SK-N-SH treated with all-trans-retinoic acid at 6 μM for 48 hours (cell line): ENCODE results near the gene ARMC6.
A peak's percentile ranks its signal among the peaks of the same experiment; 100 is the strongest.

Experiments used
- ATAC-seq: fragments of 200-7000 bp; cut with Tn5 transposase; 3 replicates; pipeline ENCODE4 v1.9.1; 2020; ENCODE audit warnings: mild to moderate bottlenecking, moderate library complexity
- BACH2 ChIP-seq: fragments of 250-450 bp; sonication (Bioruptor Pico); IDR thresholded peaks from 2 replicates; pipeline ENCODE4 v1.9.0; 2021; ENCODE audit warnings: mild to moderate bottlenecking, borderline replicate concordance
- CREB5 ChIP-seq: fragments of 250-450 bp; sonication (Bioruptor Pico); IDR thresholded peaks from 2 replicates; pipeline ENCODE4 v1.5.1; 2020; ENCODE audit warnings: low read depth, mild to moderate bottlenecking, moderate library complexity
- ESRRG ChIP-seq: fragments of 250-450 bp; sonication (Bioruptor Pico); IDR thresholded peaks from 2 replicates; pipeline ENCODE4 v1.6.1; 2021; ENCODE audit warnings: mild to moderate bottlenecking
- GLIS3 ChIP-seq: fragments of 250-450 bp; sonication (Bioruptor Pico); IDR thresholded peaks from 2 replicates; pipeline ENCODE4 v1.5.0; 2020; ENCODE audit warnings: mild to moderate bottlenecking, moderate library complexity
- PATZ1 ChIP-seq: fragments of 250-450 bp; sonication (Bioruptor Pico); IDR thresholded peaks from 2 replicates; pipeline ENCODE4 v1.8.0; 2020; ENCODE audit warnings: mild to moderate bottlenecking, moderate library complexity, borderline replicate concordance
- POU6F1 ChIP-seq: fragments of 250-450 bp; sonication (Bioruptor Pico); IDR thresholded peaks from 2 replicates; pipeline ENCODE4 v1.8.0; 2021; ENCODE audit warnings: low read depth, mild to moderate bottlenecking, moderate library complexity, borderline replicate concordance
- RARB ChIP-seq: fragments of 250-450 bp; sonication (Bioruptor Pico); IDR thresholded peaks from 2 replicates; pipeline ENCODE4 v1.8.0; 2021; ENCODE audit warnings: mild to moderate bottlenecking, moderate library complexity
- SNAI2 ChIP-seq: fragments of 250-450 bp; sonication (Bioruptor Pico); IDR thresholded peaks from 2 replicates; pipeline ENCODE4 v1.5.0; 2020; ENCODE audit warnings: mild to moderate bottlenecking, moderate library complexity
- TCF4 ChIP-seq: fragments of 250-450 bp; sonication (Bioruptor Pico); IDR thresholded peaks from 2 replicates; pipeline ENCODE4 v1.8.0; 2021; ENCODE audit warnings: mild to moderate bottlenecking, moderate library complexity, borderline replicate concordance
- TSHZ2 ChIP-seq: fragments of 250-450 bp; sonication (Bioruptor Pico); IDR thresholded peaks from 2 replicates; pipeline ENCODE4 v1.5.0; 2020; ENCODE audit warnings: mild to moderate bottlenecking, moderate library complexity
- ZC3H10 ChIP-seq: fragments of 250-450 bp; sonication (Bioruptor Pico); IDR thresholded peaks from 2 replicates; pipeline ENCODE4 v1.5.1; 2021; ENCODE audit warnings: mild to moderate bottlenecking, moderate library complexity
- ZFP3 ChIP-seq: fragments of 250-450 bp; sonication (Bioruptor Pico); IDR thresholded peaks from 2 replicates; pipeline ENCODE4 v1.5.0; 2020; ENCODE audit warnings: mild to moderate bottlenecking, moderate library complexity
- ZFP30 ChIP-seq: fragments of 450-650 bp; formaldehyde crosslinking; IDR thresholded peaks from 2 replicates; pipeline ENCODE4 v1.5.0; 2022; ENCODE audit warnings: mild to moderate bottlenecking, moderate library complexity
- ZNF70 ChIP-seq: fragments of 450-650 bp; formaldehyde crosslinking; IDR thresholded peaks from 2 replicates; pipeline ENCODE4 v1.5.0; 2020; ENCODE audit warnings: mild to moderate bottlenecking, moderate library complexity
- ZNF8 ChIP-seq: fragments of 450-650 bp; formaldehyde crosslinking; IDR thresholded peaks from 2 replicates; pipeline ENCODE4 v1.5.0; 2020; ENCODE audit warnings: mild to moderate bottlenecking, moderate library complexity
- TF ChIP-seq, protein P1 (sequence below): fragments of 250-450 bp; sonication (Bioruptor Pico); IDR thresholded peaks from 2 replicates; pipeline ENCODE4 v1.5.1; 2021; ENCODE audit warnings: mild to moderate bottlenecking, moderate library complexity

Gene ARMC6

GRCh38 chr19:19063183-19064097 lies 30.0 kb downstream of the ARMC6 start, which contains the start of gene SLC25A42:
TSS of gene SLC25A42 (plus strand) at chr19:19063994. CDS start at chr19:19096125, 32,131 bp downstream.
- no peak for TF ChIP-seq CREB5
- 0 out of 2 replicates have a peak, but pooled peaks have one; percentile 17 for TF ChIP-seq ESRRG (CRISPR knock-in tag)
- no peak for TF ChIP-seq GLIS3 (CRISPR knock-in tag)
- peak; percentile 96 for ATAC-seq

DNA sequence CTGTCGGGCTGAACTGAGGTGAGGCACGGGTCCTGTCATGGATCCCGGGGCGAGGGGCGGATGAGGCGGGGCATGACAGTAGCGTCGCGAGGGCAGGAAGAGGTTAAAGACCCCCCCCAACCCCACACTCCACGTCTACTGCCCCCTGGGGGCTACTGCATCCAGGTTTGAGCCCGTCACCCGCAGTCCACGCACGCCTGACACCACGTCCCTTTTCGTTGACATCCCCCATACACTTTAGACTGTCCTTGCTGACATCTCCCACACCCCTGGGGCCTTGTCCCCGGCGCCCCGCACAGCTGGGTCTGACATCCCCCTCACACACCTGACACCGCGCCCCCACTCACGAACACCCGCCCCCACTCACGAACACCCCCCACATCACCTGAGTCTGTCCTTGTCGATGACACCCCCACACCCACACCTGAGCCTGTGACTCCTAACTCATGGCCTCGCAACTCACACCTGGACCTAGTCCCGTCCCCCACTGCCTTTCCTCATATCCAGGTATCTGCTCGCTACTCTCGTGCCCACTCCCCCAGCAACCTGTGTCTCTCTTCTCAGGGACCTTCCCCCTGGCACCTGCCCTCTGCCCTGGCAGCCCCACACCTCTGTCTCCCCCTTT lies 30.8 kb downstream of the ARMC6 start:
- TF ChIP-seq SNAI2 (no peak), RARB (no peak)
- no peak for ATAC-seq

DNA sequence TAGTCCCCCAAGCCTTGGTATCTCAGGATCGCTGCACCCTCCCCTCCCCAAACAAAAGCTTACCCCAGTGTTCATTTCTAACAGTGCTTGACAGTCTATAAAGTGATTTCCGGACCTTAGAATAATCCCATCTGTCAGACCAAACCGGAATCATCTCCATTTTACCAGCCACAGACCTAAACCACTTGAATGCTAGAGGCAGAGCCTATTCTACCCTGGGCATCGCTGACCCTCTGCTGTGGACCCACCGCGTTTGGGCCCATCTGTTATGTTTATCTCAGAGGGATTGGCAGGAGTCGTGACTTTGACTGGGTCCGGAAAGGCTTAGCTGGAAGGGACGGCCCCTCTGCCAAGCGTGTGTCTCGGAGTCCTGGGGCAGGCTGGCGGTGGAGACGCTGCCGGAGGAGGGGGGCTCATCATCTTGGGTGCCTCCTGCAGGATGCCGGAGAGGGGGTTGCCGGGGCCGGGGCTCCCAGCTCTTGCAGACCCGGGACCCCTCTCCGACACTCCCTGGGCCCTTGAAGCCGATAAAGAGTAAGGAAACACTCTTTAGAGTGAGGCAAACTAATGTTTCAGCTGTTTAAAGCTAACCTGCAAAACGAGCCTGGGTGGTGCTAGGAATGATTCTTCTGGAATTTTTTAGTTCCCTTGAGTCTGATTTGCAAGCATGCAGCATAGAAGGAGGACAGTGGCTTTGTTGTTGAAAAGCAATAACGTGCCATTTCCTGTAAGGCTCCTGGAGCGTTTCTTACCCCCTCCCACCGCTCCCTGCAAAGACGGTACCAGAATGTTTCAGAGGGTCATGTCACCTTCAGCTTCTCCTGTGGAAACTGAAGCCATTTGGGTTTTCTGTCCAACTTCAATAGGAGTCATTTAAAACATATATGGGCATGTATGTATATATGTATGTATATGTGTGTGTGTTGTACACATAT lies 31.7 kb downstream of the ARMC6 start:
- no peak for ATAC-seq
- TF ChIP-seq POU6F1 (CRISPR knock-in tag) (no peak), ZNF70 (CRISPR knock-in tag) (no peak), TSHZ2 (CRISPR knock-in tag) (no peak), PATZ1 (CRISPR knock-in tag) (no peak), CREB5 (no peak)

GRCh38 chr19:19067276-19068072 lies 34.1 kb downstream of the ARMC6 start:
- ATAC-seq = no peak
- TF ChIP-seq, protein P1, sequence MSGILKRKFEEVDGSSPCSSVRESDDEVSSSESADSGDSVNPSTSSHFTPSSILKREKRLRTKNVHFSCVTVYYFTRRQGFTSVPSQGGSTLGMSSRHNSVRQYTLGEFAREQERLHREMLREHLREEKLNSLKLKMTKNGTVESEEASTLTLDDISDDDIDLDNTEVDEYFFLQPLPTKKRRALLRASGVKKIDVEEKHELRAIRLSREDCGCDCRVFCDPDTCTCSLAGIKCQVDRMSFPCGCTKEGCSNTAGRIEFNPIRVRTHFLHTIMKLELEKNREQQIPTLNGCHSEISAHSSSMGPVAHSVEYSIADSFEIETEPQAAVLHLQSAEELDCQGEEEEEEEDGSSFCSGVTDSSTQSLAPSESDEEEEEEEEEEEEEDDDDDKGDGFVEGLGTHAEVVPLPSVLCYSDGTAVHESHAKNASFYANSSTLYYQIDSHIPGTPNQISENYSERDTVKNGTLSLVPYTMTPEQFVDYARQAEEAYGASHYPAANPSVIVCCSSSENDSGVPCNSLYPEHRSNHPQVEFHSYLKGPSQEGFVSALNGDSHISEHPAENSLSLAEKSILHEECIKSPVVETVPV (CRISPR knock-in tag) = no peak
- TF ChIP-seq PATZ1 (CRISPR knock-in tag) (no peak), ZNF8 (no peak), ESRRG (CRISPR knock-in tag) (no peak), TCF4 (CRISPR knock-in tag) (no peak), BACH2 (no peak), ZFP3 (CRISPR knock-in tag) (no peak), POU6F1 (CRISPR knock-in tag) (no peak), ZC3H10 (CRISPR knock-in tag) (no peak), ZFP30 (CRISPR knock-in tag) (no peak)
